Gastrocnemius medialis (tissue), 4 donors: ENCODE data around the gene ZRANB3. TPM values are rescaled to one million over a fixed set of nuclear protein-coding genes. Genes with fewer than 3 reads are reported as not detected.

Experiments used
- ATAC-seq, 2 donors: fragments of 150-250 bp; one replicate each; pipeline ENCODE4 v1.9.1; 2016
- DNase-seq, 2 donors: peaks; one replicate each; pipeline ENCODE4 v3.0.0-alpha.2; 2019
- H3K27ac ChIP-seq, 4 donors: fragments of 200-600 bp; sonication (generic); 1 replicate in 1 of 4; 2 replicates in 3 of 4; pipeline ENCODE4 v1.5.1; 2016 to 2018; ENCODE audit warnings: mild to moderate bottlenecking in 2 of 4, moderate library complexity in 1 of 4
- H3K27me3 ChIP-seq, 3 donors: fragments of 200-600 bp; sonication (generic) in 2 of 3; 1 replicate in 1 of 3; 2 replicates in 2 of 3; pipeline versions ENCODE4 v1.5.1 to v1.6.0; 2016 to 2019; ENCODE audit warnings: mild to moderate bottlenecking in 1 of 3, moderate library complexity in 1 of 3
- H3K36me3 ChIP-seq, 2 donors: fragments of 200-600 bp; sonication (generic) in 1 of 2; one replicate each; pipeline ENCODE4 v1.5.1; 2017 to 2018
- H3K4me1 ChIP-seq, 2 donors: fragments of 200-600 bp; sonication (generic) in 1 of 2; one replicate each; pipeline ENCODE4 v1.5.1; 2016 to 2017; ENCODE audit warnings: mild to moderate bottlenecking in 2 of 2
- H3K4me3 ChIP-seq, 4 donors: fragments of 200-600 bp; sonication (generic) in 3 of 4; 1 replicate in 1 of 4; 2 replicates in 3 of 4; pipeline ENCODE4 v1.5.1; 2016 to 2019; ENCODE audit warnings: mild to moderate bottlenecking in 2 of 4
- H3K9me3 ChIP-seq, 3 donors: fragments of 200-600 bp; sonication (generic) in 2 of 3; 1 replicate in 1 of 3; 2 replicates in 2 of 3; pipeline ENCODE4 v1.5.1; 2016 to 2019
- POLR2A ChIP-seq, 2 donors: fragments of 450-650 bp; IDR thresholded peaks; one replicate each; pipeline ENCODE4 v1.6.1; 2017; ENCODE audit warnings: antibody characterized with exemption in 2 of 2, mild to moderate bottlenecking in 2 of 2, moderate library complexity in 2 of 2
- in situ Hi-C, 4 donors: fragments of 200-750 bp; cut with MboI; loops; one replicate each; pipeline versions ENCODE4 v1.15.0 to v1.8.0; 2017; ENCODE audit warnings: low sequenced_read_pairs in 4 of 4
- intact Hi-C: fragments of 100-400 bp; cut with DNase I; formaldehyde crosslinking; loops from one replicate; pipeline ENCODE4 v1.15.1; 2023; ENCODE audit warnings: low total_unique reads
- total RNA-seq, 4 donors: library from RNA; depleted of rRNA; stranded (reverse); fragments of >200 nt; gene quantifications; one replicate each; pipeline versions ENCODE4 v1.1.0 to v1.2.3, GENCODE V29; 2016
- TF ChIP-seq, protein P1 (sequence below), 5 experiments: fragments of 450-650 bp in 3 of 5; fragments of 200-600 bp in 2 of 5; sonication (generic) in 2 of 5; IDR thresholded peaks in 4 of 5; conservative IDR thresholded peaks in 1 of 5; 1 replicate in 4 of 5; 2 replicates in 1 of 5; pipeline ENCODE4 v1.5.1; 2016 to 2019; ENCODE audit warnings: antibody characterized with exemption in 5 of 5, mild to moderate bottlenecking in 3 of 5, moderate library complexity in 3 of 5

ZRANB3 gene
- total RNA-seq, 4 donors from 2014 or later, result 1.9 to 4.8 (median 2.9) TPM

DNA sequence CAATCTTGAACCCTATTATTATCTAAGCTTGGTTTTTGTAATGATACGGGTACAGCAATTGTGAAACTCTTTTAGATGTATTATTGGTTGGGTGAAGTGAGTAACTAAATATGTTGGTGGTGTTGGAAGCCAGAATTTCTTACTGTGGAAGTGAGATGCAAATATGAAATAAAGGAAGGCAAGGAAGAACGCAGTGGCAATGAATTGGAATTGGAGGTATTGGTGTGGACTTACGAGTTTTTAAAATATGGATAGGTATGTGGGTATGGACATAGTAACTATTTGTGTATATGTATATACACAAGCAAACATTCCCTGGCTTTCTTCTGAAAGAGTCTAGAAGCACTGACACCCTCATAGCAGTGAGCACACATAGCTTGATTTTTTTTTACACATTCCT lies 373.2 kb downstream of the ZRANB3 start:
- Histone ChIP-seq H3K27me3 (no peaks in the 10 kb centered on the region), H3K4me1 (no peaks in the 10 kb centered on the region), H3K4me3 (no peak overlapping the region), H3K36me3 (peaks cover 0 to 68% of the 10 kb centered on the region in 2 donors), H3K27ac (no peak overlapping the region), H3K9me3 (no peaks in the 10 kb centered on the region)
- in situ Hi-C loops, result no loop called here
- TF ChIP-seq, protein P1, sequence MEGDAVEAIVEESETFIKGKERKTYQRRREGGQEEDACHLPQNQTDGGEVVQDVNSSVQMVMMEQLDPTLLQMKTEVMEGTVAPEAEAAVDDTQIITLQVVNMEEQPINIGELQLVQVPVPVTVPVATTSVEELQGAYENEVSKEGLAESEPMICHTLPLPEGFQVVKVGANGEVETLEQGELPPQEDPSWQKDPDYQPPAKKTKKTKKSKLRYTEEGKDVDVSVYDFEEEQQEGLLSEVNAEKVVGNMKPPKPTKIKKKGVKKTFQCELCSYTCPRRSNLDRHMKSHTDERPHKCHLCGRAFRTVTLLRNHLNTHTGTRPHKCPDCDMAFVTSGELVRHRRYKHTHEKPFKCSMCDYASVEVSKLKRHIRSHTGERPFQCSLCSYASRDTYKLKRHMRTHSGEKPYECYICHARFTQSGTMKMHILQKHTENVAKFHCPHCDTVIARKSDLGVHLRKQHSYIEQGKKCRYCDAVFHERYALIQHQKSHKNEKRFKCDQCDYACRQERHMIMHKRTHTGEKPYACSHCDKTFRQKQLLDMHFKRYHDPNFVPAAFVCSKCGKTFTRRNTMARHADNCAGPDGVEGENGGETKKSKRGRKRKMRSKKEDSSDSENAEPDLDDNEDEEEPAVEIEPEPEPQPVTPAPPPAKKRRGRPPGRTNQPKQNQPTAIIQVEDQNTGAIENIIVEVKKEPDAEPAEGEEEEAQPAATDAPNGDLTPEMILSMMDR (IDR thresholded peaks at IDR 0.05 in 4 of 5, conservative IDR thresholded peaks at IDR 0.05 in 1 of 5), result no peak
- TF ChIP-seq POLR2A (IDR thresholded peaks at IDR 0.05), result no peak
- ATAC-seq, result no peak
- intact Hi-C loops, result no loop called here
- DNase-seq, result no peak

DNA sequence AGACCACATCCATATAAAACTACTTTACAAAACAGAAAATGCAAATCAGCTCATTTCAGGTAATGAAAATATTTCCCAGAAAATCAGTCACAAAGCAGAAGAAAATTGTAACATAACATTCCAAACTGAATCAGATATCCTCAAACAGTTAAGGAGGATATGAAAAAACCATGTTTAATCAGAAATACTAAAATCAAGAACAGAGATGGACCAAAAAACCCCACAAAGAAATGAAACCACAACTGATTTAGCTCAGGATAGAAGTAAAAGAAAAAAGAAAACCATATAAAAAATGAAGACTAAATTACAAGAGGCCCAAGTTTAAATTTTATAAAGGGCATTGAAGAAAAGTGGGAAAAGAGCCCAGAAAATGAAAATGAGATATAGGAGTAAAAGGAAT lies 376.1 kb downstream of the ZRANB3 start:
- H3K36me3 ChIP-seq, result peaks cover 0 to 86% of the 10 kb centered on the region in 2 donors
- DNase-seq (no peak), ATAC-seq (no peak)
- in situ Hi-C loops, result no loop called here
- H3K27ac ChIP-seq, result no peak overlapping the region
- intact Hi-C loops, result no loop called here
- H3K27me3 ChIP-seq, result no peaks in the 10 kb centered on the region
- TF ChIP-seq, protein P1 (IDR thresholded peaks at IDR 0.05 in 4 of 5, conservative IDR thresholded peaks at IDR 0.05 in 1 of 5), result no peak
- no peak for TF ChIP-seq POLR2A (IDR thresholded peaks at IDR 0.05)
- H3K9me3 ChIP-seq, result no peaks in the 10 kb centered on the region
- H3K4me1 ChIP-seq, result no peaks in the 10 kb centered on the region
- no peak overlapping the region for H3K4me3 ChIP-seq

DNA sequence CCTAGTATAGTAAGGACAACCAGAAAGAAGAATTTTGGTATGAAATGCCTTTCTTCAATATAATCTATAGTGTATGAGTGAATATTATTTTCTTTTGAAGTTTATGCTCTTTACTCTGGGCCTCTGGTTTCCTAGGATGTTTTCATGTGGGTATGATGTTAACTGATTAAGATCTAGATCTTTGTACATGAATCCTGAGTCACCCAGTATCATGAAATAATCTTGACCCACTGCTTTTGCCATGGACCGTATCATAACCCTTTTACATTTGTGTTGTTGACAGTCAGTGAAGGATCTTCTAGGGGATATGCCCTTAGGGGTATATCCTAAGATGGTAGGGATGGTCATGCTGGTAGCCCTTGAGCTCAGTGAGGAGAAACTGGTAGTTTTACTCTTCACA lies 378.7 kb downstream of the ZRANB3 start:
- peaks cover 0 to 7% of the 10 kb centered on the region in 2 donors for H3K4me1 ChIP-seq
- DNase-seq (no peak), ATAC-seq (no peak)
- H3K36me3 ChIP-seq, result peaks cover 0 to 66% of the 10 kb centered on the region in 2 donors
- H3K27me3 ChIP-seq, result no peaks in the 10 kb centered on the region
- intact Hi-C loops, result no loop called here
- in situ Hi-C loops, result no loop called here
- TF ChIP-seq, protein P1 (IDR thresholded peaks at IDR 0.05 in 4 of 5, conservative IDR thresholded peaks at IDR 0.05 in 1 of 5), result no peak
- no peak for TF ChIP-seq POLR2A (IDR thresholded peaks at IDR 0.05)
- H3K9me3 ChIP-seq, result no peaks in the 10 kb centered on the region
- H3K4me3 ChIP-seq, result no peak overlapping the region
- H3K27ac ChIP-seq, result no peak overlapping the region

DNA sequence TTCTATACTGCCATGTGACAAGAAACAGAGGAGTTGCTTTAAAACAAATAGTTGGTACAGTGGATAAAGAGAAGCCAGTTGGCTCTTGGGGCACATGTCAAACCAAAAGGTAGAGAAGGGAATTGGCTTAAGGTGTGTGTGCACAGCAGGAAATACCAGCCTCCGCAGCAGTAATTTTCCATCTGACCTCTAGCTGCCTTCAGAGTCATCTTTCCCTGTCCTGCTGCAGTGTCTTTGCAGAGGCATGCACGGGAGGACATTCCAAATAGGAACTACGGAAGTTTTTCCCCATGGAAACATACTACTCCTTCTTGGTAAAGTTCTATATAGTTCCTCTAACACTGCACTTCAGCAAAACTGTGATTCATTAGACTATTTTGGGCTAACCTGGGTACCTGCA lies 379.4 kb downstream of the ZRANB3 start:
- no peak for TF ChIP-seq POLR2A (IDR thresholded peaks at IDR 0.05)
- TF ChIP-seq, protein P1 (IDR thresholded peaks at IDR 0.05 in 4 of 5, conservative IDR thresholded peaks at IDR 0.05 in 1 of 5), result no peak
- no peak overlapping the region for H3K27ac ChIP-seq
- no peaks in the 10 kb centered on the region for H3K27me3 ChIP-seq
- intact Hi-C loops, result no loop called here
- peaks cover 0 to 7% of the 10 kb centered on the region in 2 donors for H3K4me1 ChIP-seq
- H3K9me3 ChIP-seq, result no peaks in the 10 kb centered on the region
- ATAC-seq (no peak), DNase-seq (no peak)
- no peak overlapping the region for H3K4me3 ChIP-seq
- in situ Hi-C loops, result no loop called here
- H3K36me3 ChIP-seq, result peaks cover 0 to 61% of the 10 kb centered on the region in 2 donors

DNA sequence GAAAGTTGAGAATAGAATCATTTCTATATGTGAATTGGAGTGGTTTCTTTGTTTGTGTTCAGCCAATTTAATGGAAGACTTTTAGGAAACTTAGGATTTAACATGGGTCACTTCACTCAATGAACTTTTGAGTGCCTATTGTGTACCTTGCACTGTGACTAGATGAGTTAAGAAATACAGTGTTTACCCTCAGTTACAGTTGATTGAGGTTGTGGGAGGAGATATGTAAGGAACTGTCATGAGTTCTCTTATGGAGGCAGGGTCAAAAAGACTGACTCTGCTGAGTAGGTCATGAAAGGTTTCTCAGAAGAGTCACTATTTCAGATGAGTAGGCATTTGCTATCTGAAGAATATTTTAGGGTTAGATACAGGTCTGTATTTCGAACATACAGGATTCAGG lies 380.3 kb downstream of the ZRANB3 start:
- Histone ChIP-seq H3K27ac (no peak overlapping the region), H3K9me3 (no peaks in the 10 kb centered on the region), H3K4me3 (no peak overlapping the region), H3K27me3 (no peaks in the 10 kb centered on the region), H3K4me1 (peaks cover 0 to 7% of the 10 kb centered on the region in 2 donors), H3K36me3 (peaks cover 0 to 52% of the 10 kb centered on the region in 2 donors)
- intact Hi-C loops (no loop called here), in situ Hi-C loops (no loop called here)
- no peak for ATAC-seq
- DNase-seq, result no peak
- TF ChIP-seq, protein P1 (IDR thresholded peaks at IDR 0.05 in 4 of 5, conservative IDR thresholded peaks at IDR 0.05 in 1 of 5), result no peak
- no peak for TF ChIP-seq POLR2A (IDR thresholded peaks at IDR 0.05)
